Measurements from ENCODE around the gene IRX4.
"Not testable (repeated sequence)": the region's sequence is repeated elsewhere in the genome, so short reads cannot be mapped to it uniquely, and the experiment has no call there.

Gene IRX4

DNA sequence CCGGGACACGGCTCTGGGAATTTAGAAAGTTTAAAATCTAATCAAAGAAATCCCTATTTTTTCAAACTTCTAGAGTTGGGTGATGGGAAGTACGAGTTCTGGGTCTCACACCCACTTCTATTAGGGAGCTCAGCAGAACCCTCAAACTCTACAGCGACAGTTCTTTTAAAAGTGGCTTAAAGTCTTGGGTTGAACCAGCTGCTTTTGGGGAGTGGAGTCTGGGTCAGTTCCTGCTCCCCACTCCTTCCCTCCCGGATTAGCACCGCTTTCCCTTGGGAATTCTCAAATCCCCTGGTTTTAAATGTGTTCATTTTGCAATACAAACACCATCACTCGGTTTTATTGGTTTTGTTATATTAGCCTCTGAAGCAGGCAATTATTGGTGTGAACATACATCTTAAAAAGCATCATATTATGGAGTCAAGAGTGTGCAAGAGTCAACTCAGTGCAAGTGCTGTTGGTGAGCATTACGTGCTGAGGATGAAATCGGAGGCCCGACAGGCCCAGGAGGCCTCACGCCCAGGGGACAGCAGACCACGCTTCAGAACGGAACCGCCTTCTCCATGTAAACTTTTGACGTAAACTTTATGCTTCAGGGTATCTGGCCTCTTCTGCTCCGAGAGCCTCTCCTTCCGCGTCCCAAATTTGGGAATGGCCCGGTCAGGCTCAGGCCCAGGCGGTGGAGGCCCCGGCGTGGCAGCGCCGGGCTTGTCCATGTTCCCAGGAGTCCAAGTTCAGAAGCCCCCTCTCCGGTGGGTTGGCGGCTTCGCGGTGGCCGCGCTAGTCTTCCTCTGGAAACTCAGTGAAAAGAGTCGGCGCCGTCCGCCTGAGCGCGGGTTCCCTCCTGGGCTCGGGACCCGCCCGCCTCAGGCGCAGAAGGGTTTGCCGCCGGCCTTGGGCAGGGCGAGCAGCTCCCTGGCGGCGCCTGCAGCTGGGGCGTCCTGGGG, 5.3 kb downstream of the IRX4 start:
- no peak for DNase-seq (ENCODE audit: low read depth)

DNA sequence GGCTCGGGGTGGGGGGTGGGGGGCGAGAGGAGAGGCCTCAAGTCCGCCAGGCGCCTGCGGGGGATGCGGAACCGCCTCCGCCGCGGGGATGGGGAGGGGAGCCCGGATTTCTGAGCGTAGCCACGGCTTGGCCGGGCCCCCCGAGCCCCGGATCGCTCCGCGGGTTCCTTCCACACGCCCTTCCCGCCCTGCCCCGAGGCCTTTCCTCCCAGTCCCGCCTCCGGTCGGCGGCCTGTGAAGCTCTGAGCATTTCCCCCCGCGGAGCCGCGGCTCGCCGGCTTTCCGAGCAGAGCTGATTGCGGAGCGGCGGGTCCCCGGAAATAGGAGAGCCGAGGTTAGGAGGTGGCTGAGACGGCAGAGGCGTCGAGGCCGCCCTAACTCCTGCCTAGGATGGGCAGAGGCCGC, 6.1 kb downstream of the IRX4 start:
- DNase-seq (ENCODE audit: low read depth): no peak

DNA sequence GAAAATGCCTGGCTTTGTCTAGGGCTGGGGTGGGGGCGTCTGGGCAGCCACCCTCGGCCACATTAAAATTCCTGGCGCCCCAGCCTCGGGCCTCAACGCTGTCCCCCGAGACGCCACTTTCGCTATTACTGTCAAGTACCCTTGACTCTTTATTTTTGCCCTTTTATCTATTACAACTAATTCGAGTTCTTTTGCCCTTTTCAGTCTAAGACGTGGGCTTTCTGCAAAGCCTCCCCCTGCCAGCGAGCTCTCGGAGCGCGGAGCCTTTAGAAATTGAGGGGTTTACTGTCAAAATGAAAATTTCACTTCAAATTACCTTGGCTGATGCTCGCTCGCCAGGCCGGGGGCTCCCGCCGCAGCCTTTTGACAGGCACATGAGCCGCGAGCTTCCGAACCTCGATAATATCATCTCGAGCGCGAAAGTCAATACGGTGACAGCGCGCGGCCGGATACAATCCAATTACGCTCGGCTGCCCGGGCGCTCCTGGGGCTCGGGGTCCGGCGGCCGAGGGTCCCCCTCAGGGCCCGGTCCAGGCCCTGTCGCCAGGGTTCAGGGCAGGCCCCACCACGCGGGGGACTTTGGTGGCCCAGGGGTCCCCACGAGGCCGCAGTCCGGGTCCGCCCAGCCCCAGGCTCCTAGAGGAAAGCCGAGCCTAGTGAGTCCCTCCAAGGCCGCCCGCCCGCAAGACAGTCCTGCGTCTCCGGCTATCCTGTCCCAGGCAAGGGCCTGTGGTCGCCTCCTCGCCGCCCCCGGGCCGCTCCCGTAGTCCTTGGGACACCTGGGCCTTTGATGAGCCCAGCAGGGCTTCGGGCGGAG, 6.7 kb downstream of the IRX4 start:
- no peak for DNase-seq (ENCODE audit: low read depth)

DNA sequence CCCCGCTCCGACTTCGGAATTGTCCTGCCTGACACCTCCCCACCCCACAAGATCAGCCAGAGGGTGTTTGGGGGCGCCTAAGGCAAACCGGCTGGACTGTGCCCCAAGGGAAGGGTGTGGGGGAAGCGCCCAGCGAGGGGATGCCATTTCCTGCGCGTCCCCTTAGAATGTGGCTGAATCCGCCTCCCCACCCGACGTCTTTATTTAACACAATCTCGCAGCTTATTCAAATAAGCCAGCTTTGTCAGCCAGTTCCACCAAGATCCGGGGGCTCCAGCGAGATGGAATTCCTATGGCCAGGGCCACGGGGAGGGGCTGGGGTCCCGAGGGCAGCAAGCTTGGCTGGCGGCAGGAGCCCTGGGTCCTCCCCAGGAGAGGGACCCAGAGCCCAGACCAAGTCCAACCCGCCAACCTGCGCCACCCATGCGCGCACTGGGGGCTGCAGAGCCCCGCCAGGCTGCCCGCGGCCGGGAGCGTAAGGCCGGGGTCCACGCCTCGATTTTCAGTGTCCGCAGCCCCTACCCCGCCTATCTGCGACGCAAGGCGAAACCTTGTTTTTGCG, 7.4 kb downstream of the IRX4 start:
- no peak for DNase-seq (ENCODE audit: low read depth)

DNA sequence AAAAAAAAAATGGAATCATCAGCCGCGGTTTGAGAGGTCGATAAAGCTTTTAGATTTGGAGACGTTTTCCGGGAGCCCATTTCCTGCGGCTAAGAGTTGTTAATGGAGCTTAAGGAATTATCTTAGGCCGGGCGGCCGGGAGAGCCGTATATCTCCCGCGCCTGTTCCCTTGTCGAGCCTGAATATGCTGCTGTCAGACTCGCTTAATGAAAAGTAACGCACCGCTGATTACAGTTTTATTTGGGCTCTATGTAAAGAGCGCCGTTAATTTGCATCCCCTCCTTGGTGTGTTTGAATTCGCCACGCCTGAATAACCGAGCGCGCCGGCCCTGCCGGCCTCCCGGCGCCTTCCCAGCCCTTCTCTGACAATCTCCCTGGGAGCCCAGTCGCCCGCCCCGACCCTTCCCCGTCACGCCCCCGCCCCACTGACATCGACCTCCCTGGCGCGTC, 7.9 kb downstream of the IRX4 start:
- DNase-seq (ENCODE audit: low read depth): no peak

DNA sequence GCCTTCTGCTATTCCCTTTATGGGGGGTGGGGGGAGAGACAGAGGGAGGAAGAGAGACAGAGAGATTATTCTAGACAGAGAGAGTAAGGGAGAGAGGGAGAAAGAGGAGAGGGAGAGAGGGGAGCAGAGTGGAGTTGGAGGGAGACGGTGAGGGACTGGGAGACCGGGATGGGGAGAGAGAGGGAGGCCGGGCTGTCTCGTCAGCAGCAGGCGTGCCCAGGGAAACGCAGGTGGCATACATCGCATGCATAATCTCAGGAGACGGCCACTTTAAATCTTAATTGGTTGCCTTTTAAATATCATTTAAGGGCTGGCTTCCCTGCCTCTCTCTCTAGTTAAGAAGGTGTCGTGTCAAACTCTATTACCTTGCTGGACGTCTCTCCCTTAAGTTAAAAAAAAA, 8.4 kb downstream of the IRX4 start:
- no peak for DNase-seq (ENCODE audit: low read depth)

DNA sequence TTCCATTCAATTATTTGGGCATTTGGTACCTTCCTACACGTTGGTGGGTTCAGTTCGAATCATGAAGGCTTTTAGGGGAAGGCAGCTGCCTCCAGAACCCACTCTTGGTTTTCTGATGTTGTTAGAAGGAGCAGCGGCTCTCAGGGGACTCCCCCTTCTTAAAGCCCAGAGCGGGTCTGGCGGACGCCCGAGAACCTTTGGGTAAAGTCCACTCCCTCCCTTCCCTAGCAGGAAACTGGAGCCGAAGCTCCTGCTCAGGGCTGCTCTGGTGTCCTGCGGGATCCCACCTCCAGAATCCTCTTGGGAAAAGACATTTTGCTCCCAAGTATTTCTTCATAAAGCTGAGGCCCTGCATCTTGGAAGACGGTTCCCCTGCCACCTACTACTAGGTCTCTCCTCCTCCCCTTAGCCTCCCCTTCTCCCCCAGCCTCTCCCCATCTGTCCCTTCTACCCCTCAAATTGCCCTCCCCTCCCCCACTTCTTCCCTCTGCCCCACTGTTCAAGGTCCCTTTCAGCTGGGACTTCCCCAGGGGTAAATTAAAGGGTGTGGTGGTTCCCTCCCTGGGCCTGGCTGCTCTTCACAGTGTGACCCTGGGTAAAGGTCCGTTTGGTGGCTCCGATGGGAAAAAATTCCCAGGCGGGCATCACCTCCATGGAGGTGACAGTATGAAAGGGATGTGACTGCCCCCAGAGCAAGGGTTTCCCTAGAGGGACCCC, 9.3 kb downstream of the IRX4 start:
- no peak for DNase-seq (ENCODE audit: low read depth)

DNA sequence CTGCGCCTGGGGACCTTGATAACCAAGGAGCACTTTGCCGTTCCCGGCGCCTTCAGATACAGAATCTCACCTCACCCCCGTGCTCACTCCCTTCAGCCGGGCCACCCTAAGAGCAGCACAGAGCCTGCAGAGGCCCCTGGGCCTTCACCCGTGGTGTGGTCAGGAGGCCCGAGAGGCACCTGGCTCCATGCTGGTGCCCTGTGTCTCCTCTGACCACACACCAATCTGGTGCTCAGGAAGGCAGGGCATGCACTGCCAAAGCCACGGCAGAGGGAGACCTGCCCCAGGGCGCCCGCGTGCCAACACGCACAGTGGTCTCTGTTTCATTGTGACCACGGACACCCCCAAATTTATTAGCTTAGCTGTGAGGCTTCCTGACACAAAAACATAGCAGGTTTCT, 11.3 kb downstream of the IRX4 start:
- DNase-seq (ENCODE audit: low read depth): no peak

DNA sequence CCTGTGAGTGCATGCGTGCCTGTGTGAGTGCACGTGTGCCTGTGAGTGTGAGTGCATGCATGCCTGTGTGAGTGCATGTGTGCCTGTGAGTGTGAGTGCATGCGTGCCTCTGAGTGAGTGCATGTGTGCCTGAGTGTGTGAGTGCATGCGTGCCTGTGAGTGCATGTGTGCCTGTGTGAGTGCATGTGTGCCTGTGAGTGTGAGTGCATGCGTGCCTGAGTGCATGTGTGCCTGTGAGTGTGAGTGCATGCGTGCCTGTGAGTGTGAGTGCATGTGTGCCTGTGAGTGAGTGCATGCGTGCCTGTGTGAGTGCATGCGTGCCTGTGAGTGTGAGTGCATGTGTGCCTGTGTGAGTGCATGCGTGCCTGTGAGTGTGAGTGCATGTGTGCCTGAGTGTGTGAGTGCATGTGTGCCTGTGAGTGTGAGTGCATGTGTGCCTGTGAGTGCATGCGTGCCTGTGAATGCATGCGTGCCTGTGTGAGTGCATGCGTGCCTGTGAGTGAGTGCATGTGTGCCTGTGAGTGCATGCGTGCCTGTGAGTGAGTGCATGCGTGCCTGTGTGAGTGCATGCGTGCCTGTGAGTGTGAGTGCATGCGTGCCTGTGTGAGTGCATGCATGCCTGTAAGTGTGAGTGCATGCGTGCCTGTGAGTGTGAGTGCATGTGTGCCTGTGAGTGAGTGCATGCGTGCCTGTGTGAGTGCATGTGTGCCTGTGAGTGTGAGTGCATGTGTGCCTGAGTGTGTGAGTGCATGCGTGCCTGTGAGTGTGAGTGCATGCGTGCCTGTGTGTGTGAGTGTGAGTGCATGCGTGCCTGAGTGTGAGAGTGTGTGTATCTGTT, 12.1 kb downstream of the IRX4 start:
- DNase-seq (ENCODE audit: low read depth): not testable (repeated sequence)

DNA sequence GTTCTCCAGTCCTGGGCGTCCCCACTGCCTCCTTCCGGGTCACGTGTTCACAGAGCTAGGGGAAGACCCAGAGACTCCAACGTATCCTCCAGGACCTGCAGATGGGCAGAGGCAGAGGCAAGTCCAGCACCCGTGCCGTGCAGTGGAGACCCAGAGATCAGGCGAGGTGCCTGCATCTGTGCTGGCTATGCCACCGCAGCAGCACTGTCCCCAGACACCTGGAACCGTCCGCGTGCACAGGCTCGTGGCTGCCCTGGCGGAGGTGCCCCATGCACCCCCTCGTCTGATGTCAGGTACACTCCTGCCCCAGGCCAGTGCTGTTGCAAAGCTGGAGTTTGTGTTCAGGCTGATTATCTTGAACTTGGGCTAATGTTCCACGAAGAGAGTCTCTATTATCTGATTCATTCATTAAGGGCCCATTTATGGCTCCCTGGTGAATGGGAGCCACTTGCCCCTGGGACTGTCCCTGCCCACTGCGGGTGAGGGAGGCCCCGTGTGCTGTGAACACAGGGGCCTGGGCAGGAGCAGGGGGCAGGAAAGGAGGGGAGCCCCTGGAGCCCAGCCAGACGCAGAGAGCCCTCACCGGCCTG, 13.7 kb downstream of the IRX4 start:
- DNase-seq (ENCODE audit: low read depth): no peak

DNA sequence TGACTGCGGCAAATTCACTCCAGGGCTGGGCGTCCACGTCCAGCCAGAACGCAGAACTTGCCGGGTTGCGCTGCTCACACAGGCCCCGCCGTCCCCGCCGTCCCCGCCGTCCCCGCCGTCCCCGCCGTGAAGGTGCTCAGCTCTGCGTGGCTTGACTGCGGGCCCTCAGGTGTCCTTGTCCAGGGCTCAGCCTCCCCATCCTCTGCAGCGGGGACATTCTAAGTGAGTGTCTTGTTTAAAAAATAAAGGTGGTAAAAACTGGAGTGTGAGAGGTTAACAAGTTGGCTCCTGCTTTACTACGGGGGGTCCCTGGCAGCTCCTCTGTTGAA, 14.9 kb downstream of the IRX4 start:
- no peak for DNase-seq (ENCODE audit: low read depth)

DNA sequence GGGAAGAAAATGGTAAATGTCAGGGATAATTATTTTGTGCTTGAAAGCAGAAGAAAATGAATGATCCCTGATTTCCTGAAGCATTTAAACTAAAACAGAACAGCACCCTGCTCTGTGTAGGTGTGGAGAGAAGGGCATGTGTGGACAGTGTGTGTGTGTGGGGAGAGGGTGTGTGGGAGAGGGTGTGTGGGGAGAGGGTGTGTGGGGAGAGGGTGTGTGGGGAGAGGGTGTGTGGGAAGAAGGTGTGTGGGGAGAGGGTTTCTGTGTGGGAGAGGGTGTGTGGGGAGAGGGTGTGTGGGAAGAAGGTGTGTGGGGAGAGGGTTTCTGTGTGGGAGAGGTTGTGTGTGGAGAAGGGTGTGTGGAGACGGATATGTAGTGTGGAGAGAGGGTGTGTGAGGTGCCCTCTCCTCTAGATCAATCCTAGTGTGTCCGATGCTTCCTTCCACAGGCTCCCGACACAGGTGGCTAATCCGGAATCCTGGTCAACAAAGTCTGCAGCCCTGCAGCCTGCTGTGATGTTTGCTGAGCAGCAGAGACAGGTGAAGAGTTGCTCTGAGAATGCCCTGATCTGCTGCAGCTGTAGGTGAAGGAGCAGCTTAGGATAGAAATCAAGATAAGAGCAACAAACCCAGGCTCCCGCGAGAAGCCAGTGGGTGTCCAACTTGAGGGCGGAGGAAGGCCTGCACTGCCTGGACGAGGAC, 15.5 kb downstream of the IRX4 start:
- DNase-seq (ENCODE audit: low read depth): no peak

DNA sequence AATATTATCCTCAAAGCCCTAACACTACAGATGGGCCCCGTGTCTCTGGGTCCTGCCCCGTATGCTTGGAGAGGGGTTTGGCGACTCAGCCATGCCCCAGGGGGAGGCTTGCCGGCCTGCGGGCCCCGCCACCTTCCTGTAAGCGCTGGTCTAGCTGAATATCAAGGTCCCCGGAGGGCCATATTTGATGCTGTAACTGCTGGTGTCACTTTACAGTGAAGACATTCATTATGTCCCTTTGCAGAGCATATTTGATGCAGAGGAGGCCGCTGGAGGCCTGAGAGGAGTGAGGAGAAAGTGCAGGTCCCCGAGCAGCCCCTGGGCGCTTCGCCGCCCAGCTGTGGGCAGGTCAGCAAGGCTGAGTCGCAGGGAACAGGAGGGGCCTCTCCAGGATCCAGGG, 16.8 kb downstream of the IRX4 start:
- no peak for DNase-seq (ENCODE audit: low read depth)

DNA sequence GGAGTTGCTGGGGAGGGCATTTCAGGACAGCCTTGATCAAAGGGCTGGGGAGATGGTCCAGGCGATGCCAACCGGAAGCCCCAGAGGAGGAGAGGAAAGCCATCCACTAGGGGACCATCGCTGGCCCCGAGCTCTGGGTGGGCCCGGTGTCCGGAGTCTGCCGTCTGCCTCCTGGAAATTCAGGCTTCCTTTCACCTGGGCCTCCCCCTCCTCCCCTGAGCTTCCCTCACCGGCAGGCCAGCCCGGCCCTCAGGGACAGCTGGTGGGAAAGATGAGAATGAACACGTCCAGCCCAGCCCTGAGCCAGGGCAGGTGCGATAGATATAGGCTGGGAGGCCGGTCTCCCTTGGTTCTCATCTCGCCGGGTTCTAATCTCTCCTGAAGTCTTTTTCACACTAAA, 17.2 kb downstream of the IRX4 start:
- DNase-seq (ENCODE audit: low read depth): no peak

DNA sequence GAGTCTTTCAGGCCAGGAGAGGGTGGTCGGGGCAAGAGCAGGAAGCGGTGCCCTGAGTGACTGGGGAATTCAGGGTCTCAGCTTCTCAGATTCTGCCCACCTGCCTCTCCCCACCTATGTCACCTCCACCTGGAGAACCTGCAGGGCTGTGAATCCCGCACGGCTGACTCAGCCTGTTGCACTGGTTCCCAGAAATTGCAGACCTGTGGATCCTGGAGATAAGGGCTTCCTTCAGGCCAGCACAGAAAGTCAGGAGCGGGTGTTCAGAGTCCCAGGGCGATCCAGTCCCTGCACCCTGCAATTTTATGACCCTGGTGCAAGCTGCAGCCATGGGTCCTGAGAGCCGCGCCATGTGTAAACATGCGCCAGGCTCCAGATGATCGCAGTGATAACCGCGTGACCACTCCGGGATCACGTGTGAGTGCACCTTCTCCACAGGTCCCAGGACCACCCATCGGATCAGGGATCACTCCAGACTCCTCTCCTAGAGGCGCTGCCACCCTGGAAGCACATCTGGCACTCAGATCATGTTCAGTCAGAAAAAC, 17.8 kb downstream of the IRX4 start:
- no peak for DNase-seq (ENCODE audit: low read depth)

DNA sequence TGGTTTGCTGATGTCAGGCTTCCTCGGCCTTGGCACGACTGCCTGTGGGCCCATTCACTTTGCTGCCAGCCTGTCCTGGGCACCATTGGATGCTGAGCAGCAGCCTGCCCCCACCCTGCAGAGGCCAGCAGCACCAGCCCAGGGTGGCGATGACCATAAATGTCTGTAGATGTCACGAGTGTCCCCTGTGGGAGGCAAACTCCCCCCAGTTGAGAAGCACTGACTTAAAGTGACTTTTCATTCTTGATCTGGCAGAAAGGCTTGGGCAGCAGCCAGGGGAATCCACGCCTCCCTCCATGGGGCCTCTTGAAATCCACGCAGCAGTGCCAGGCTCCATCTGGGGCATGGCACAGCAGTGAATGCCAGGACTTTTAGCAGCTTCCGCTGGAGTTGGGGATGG, 21.8 kb downstream of the IRX4 start:
- no peak for DNase-seq (ENCODE audit: low read depth)

DNA sequence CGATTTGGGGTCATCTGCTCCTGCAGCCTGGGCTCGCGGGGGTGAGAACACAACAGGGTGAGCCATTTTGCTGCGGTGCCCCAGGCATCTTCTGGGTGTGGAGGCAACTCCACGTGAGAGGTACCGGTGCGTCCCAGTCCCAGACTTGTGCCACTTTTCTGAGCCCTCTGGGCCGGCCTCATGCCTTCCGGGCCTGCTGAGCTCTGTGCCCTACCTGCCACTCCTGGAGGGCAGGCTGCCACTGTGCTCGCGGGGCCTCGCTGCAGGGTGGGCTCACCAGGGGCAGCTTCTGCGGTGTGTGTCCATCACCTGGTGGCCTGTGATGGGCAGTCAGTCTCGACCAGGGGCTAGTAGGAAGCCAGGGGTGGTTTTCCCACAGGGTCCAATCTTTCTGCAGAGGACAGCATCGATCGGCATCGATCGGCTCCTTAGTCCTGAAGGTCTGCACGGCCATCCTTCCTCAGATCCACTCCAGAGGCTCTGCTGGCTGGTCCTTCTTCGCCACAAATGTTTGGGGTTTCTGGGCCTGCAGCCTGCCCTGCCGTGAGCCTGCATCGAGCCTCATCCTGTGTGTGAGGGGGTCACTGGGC, 22.6 kb downstream of the IRX4 start:
- DNase-seq (ENCODE audit: low read depth): no peak

DNA sequence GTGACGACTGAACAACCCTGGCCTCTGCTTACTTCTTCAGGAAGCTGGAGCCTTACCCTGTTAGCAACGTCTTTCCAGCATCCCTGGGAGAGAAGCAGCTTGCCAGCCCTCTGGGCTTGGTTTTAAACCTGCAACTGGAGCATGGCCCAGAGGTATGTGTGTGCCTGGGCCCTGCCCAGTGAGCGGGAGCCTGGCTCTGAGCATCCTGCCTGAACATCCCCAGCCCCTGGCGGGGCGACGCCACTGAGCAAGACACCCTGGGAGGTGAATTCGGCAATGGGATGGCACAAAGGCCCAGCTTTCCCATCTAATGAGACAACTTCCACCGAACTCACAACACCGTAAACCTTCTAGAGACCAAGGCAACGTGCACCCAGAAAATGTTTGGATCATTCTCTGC, 23.6 kb downstream of the IRX4 start:
- no peak for DNase-seq (ENCODE audit: low read depth)

DNA sequence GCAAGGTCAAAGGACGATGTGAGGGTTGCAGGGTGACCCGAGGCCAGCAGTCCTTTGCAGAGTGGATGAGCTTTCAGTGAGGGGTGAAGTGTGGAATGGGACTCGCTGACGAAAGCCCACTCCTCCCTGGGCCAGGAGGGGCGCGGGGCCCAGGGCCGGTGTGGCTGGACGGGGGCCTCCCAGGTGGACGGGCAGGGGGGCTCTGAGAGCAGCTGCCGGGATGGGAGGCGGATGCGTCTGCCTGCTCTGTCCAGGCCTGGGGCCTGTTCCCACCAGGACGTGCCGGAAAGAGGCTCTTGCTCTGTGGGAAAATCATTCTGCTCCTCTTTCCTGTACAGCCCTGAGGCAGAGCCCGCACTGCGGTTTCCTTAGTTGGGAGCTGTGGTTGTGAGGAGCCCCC, 24.3 kb downstream of the IRX4 start:
- no peak for DNase-seq (ENCODE audit: low read depth)

DNA sequence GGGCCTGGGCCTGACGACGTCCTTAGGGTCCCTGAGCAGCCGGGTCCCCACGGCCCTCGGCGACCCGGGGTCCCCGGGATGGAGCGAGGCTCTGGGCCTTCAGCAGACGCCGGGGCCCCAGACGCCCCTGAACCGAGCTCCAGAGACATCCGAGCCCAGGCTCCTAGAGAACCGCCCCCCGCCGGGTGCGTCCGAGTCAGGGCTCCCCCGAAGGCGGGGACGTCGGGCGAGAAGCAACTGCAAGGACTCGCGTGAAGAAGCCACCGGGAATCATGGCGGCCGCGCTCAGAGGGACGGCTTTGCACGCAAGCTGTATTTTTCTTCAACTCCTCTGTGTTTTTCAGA, 25.5 kb downstream of the IRX4 start:
- no peak for DNase-seq (ENCODE audit: low read depth)

Data from T follicular helper cell (primary cell).